ENCODE measurements around the gene EFCAB12.
"Not testable (repeated sequence)": the region's sequence is repeated elsewhere in the genome, so short reads cannot be mapped to it uniquely, and the experiment has no call there.

Gene EFCAB12

DNA sequence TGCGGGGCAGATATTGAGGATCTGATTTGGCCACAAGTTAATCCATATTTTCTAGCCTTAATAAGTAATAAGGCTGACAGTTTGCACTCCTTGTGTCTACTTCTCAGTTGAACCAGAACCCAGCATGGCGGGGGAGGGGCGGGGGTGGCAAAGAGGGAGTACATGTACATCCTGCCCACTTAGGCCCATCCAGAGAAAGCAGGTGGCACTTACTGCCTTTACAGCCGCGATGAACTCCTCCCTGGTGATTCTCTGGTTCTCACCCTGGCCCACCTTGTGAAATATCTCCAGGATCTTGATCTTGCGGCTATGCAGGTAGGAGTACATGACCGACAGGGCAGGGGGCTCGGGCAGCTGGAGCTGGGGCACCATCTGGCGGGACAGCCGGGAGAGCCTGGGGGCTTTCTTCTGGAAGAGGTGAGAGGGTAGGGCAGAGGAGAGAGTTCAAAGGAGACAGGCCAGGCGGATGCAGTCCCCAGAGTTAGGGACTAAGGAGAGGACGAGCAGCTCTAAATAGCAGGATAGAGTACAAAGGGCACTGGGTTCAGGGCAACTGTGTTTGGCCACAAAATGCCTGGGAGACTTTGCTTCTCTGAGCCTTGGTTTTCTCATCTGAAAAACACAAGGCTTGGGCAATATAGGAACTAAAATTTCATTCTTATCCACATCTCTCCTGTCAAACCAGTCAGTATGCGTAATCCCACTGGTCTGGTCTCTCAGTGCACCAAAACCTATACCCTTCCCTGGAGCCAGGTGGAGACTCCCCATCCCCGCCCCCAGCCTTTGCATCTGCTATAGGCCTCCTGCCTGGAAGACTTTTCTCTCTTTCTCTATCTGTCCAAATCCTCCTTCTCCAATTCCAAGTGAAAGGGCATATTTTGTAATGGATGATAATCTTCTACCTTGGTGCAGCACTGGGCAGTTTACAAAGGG lies 10.1 kb downstream of the EFCAB12 start:
- DNase-seq (ENCODE audit: low spot score) = no peak

- no peak for DNase-seq (ENCODE audit: low spot score)
Measured at GRCh38 chr3:129417326-129417725, 11.1 kb downstream of the EFCAB12 start.

DNA sequence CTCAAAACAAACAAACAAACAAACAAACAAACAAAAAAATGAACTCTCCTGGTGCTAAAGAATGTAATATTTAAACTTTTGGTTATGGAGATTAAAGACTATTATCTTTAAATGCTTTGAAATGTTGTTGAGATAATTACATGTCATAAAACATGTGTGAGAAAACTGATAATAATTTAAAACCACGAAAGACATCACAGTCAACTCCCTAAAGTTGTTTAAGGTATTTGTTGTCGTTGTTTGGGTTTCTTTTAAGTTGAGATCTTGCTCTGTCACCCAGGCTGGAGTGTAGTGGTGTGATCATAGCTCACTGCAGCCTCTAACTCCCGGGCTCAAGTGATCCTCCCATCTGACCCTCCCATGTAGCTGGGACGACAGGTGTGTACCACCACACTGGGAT lies 12.0 kb downstream of the EFCAB12 start:
- DNase-seq (ENCODE audit: low spot score) = no peak

DNA sequence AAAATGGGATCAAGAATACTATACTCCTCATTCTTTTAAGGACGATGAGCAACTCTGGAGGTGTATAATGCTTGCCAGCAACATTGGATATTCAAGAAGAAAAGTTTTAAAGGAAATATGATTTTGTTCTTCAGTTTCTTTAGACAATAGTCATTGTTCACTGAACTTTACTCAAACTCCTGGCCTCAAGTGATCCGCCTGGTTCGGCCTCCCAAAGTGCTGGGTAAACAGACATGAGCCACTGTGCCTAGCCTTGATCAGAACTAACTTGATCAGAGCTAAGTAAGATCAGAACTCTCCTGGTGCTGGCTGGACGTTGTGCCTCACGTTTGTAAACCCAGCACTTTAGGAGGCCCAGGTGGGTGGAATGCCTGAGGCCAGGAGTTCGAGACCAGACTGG lies 12.6 kb downstream of the EFCAB12 start:
- DNase-seq (ENCODE audit: low spot score) = no peak

- DNase-seq (ENCODE audit: low spot score) = no peak
Measured at GRCh38 chr3:129415378-129415777, 13.1 kb downstream of the EFCAB12 start.

- DNase-seq (ENCODE audit: low spot score) = no peak
Measured at GRCh38 chr3:129413687-129414506, 14.5 kb downstream of the EFCAB12 start.

DNA sequence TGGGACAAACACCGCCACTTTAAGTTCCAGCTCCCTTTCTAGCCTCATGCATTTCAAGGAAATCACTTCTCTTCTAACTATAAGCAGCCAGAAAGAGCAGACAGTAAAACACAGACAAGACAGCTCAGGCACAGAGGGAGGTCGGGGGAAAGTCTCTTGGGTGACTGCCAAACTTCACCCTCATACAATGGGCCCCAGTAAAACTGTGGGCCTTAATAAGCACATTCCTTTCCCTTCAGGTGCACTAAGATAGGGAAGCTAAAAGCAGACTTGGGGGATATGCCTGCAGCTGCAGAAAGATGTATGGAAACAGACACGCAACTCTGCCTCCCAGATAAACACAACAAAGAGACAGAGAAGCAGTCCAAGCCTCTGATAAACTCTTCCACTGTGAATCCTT lies 15.2 kb downstream of the EFCAB12 start:
- DNase-seq (ENCODE audit: low spot score) = not testable (repeated sequence)

- DNase-seq (ENCODE audit: low spot score) = no peak
Measured at GRCh38 chr3:129412542-129413198, 15.8 kb downstream of the EFCAB12 start.

GRCh38 chr3:129410971-129411370 lies 17.5 kb downstream of the EFCAB12 start:
- DNase-seq (ENCODE audit: low spot score) = no peak

- no peak for DNase-seq (ENCODE audit: low spot score)
Measured at GRCh38 chr3:129409541-129409940, 18.9 kb downstream of the EFCAB12 start.

DNA sequence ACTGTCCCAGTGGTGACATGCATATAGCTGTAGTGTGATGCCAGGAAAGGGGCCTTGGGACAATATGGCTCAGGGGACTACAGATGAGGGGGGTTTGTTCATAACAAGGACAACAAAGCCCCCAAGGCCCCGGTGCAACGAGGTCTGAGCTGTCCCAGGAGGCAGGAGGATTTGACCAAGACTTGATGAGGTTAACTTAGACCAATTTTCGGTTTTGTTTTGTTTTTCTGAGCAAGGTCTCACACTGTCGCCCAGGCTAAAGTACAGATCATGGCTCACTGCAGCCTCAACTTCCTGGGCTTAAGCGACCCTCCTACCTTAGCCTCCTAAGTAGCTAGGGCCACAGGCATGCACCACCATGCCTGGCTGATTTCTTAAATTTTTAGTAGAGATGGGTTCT lies 23.8 kb downstream of the EFCAB12 start:
- no peak for DNase-seq (ENCODE audit: low spot score)

DNA sequence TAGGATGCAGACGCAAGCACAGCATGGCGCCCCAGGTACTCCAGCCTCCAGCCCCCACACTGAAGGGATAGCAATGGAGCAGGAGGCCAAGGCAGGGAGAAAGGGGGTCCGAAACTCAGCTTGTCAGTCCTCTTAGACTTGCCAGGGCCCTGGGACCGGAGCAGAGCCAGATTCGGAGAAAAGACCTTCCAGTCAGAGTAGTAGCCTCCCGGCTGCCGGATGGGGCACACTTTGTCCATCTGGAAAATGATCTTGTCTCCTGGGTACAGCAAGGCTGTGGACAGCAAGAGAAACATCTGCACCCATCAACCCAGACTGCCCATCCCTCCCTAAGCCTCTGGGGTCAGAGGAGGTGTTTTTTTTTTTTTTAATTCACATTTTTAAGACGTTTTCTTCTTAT lies 24.3 kb downstream of the EFCAB12 start:
- DNase-seq (ENCODE audit: low spot score) = no peak

- no peak for DNase-seq (ENCODE audit: low spot score)
Measured at GRCh38 chr3:129403450-129403849, 25.0 kb downstream of the EFCAB12 start.

DNA sequence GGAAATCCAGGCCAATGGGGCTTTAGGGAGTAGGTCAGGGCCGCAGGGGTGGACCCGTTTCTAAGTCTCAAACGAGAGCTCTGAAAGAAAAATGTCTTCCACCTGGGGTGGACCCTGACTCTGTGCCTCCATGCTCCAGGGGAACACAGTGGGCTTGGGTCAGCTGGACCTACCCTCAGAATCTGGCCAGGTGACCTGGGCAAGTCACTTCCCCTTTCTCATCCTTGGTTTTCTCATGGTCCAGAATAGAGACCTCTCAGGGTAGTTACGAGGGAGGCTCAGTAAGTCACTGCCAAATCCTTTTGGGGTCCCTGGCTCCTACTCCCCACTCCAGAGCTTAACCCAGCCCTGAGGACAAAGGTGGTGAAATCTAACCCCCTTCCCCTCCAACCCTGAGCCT lies 25.8 kb downstream of the EFCAB12 start:
- DNase-seq (ENCODE audit: low spot score) = no peak

- DNase-seq (ENCODE audit: low spot score) = no peak
Measured at GRCh38 chr3:129402210-129402609, 26.2 kb downstream of the EFCAB12 start.

DNA sequence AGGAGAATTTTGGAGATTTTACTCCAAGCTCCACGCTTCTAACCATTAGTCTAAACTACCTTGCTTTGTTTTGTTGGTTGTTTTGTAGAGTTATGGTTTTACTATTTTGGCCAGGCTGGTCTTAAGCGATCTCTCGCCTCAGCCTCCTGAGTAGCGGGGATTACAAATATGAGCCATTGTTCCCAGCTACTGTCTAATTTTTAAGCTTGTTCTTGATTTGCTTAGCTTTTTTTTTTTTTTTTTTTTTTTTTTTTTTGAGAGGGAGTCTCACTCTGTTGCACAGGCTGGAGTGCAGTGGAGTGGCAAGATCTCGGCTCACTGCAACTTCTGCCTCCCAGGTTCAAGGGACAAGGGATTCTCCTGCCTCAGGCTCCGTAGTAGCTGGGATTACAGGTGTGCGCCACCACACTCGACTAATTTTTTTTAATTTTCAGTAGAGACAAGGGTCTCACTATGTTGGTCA lies 28.5 kb downstream of the EFCAB12 start:
- no peak for DNase-seq (ENCODE audit: low spot score)

DNA sequence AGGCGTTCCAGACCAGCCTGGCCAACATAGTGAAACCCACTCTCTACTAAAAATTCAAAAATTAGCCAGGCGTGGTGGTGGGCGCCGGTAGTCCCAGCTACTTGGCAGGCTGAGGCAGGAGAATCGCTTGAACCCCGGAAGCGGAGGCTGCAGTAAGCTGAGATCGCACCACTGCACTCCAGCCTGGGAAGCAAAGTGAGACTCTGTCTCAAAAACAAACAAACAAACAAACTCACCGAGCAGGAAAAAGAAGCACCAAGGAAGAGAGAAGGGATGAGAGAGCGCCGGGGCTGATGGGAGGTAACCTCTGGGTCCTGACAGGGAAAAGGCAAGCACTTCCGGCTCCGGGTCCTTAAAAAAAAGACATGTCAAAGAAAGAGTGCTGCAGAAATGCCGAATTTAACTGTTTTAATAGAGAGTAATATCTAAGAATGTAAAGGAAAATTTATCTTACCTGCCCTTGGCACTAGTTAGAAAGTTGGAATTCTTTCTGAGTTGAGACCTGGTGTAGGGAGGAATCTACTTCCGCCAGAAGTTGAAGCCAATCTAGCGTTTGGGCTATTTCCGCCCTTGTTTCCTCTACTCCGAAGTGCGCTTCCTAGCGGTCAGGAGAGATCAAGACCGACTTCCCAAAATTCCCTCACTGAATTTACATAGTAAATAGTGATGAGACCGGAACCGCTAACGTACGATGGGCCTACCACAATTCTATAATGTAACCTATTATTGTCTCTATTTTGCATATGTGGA lies 29.1 kb downstream of the EFCAB12 start:
- peak; percentile 80 for DNase-seq (ENCODE audit: low spot score)

DNA sequence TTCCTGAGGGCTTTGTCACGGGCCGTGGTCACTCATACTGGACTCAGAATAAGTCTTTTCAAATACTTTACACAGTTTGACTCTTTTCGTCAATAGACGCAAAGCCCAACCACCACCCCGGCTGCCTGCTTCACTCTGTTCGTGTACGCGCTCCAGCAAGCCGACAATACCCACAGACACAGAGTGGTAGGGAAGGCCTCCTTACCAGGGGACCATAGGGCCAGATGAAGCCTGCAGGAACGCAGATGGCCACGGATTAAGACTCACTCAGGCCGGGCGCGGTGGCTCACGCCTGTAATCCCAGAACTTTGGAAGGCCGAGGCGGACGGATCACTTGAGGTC lies 29.7 kb downstream of the EFCAB12 start:
- peak; percentile 52 for DNase-seq (ENCODE audit: low spot score)

GRCh38 chr3:129393760-129394564 lies 34.5 kb downstream of the EFCAB12 start:
- not testable (repeated sequence) for DNase-seq (ENCODE audit: low spot score)

- no peak for DNase-seq (ENCODE audit: low spot score)
Measured at GRCh38 chr3:129393271-129393670, 35.2 kb downstream of the EFCAB12 start.

Data from ecto neural progenitor cell (in vitro differentiated cells).